Loucy (cell line): Measurements from ENCODE around the gene IDH2.

ENCODE experiments used
- EZH2phosphoT487 ChIP-seq: fragments of 200-600 bp; IDR thresholded peaks from 2 replicates; pipeline ENCODE4 v1.6.1; 2018; ENCODE audit warnings: antibody characterized with exemption, mild to moderate bottlenecking, moderate library complexity, borderline replicate concordance
- TF ChIP-seq, protein P1 (sequence below): fragments of 200-600 bp; sonication (generic); conservative IDR thresholded peaks from 2 replicates; pipeline ENCODE4 v1.5.1; 2014; ENCODE audit warnings: mild to moderate bottlenecking, antibody characterized with exemption, low read length

DNA sequence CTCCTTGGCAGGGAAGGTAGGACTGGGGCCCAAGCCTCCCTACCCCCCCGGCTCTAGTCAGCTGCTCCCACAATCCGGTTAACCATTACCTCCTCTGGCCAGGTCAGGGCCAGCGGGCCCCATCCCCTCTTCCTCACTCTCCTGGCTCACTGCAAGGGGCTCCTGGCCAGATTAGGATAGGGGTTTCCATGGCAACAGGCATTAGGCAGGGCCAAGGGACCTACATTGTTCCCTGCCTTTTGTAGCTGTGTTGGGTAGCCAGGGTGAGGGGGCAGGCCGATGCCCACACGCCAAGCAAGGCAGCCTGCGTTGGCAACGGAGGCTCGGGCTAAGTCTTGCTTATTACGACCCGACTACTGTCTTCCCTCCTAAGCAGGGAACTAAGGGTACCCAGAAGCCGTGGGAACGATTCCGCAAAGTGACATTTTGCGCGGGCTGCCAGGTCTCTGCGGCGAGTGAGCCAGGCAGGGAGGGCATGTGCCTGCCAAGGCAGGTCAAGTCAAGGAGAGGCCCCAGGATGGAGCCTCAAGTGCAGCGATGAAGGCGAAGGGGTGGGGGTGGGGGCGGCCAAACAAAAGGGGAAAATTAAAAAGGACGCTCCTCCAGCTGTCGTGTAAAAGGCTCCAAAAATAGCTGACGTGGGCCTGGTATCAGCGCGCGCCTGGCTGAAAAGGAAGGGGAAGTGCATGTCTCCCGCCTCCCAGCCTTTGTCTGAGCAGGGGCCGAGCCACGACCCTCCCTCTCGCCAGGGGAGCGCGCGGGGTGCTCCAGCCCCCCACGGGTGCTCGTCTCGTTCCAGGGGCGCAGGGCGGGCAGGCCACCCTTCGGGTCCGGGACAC lies 919 bp downstream of the IDH2 start:
- TF ChIP-seq, protein P1, sequence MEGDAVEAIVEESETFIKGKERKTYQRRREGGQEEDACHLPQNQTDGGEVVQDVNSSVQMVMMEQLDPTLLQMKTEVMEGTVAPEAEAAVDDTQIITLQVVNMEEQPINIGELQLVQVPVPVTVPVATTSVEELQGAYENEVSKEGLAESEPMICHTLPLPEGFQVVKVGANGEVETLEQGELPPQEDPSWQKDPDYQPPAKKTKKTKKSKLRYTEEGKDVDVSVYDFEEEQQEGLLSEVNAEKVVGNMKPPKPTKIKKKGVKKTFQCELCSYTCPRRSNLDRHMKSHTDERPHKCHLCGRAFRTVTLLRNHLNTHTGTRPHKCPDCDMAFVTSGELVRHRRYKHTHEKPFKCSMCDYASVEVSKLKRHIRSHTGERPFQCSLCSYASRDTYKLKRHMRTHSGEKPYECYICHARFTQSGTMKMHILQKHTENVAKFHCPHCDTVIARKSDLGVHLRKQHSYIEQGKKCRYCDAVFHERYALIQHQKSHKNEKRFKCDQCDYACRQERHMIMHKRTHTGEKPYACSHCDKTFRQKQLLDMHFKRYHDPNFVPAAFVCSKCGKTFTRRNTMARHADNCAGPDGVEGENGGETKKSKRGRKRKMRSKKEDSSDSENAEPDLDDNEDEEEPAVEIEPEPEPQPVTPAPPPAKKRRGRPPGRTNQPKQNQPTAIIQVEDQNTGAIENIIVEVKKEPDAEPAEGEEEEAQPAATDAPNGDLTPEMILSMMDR: no peak
- no peak for TF ChIP-seq EZH2phosphoT487
